Heart left ventricle (tissue), 13 donors: ENCODE measurements around the gene DGKE.

Experiments used
- POLR2A ChIP-seq, 2 donors: fragments of 450-650 bp; IDR thresholded peaks; one replicate each; pipeline ENCODE4 v1.6.1; 2017; ENCODE audit warnings: antibody characterized with exemption in 2 of 2, mild to moderate bottlenecking in 2 of 2, moderate library complexity in 2 of 2
- TF ChIP-seq, protein P1 (sequence below), 12 donors: fragments of 200-600 bp; sonication (generic) in 4 of 12; IDR thresholded peaks; one replicate each; pipeline versions ENCODE4 v1.5.0 to v1.8.0; 2018 to 2022; ENCODE audit warnings: antibody characterized with exemption in 12 of 12, mild to moderate bottlenecking in 5 of 12
- donor health status: ischemic (EF 13 %, LVEDD 7.1; RV severe dilation, severe dysfunction).
- donor health status: DM: no; HTN: yes; CAD: no.
- donor health status: DM: no; HTN: no; CAD: no.
- donor health status: ischemic (EF 25% LVEDD 6.9; RV normal size, moderate dysfunction).
- donor health status: ischemic (EF 25% LVEDD 5.7; RV mildly dilated, moderate dysfunction).
- donor health status: ischemic (EF 35%, LVEDD 5.7; RV mildly dilated, moderate dysfunction).
- donor health status: nonischemic (EF 11% LVEDD 7.7; RV severe dilation, severe dysfunction).
- donor health status: DM: yes; HTN: yes; CAD: no.
- donor health status: PGD.
- donor health status: ischemic (EF 29% LVEDD 5.4; RV normal size, mild dysfunction).
- donor health status: nonischemic (EF 23%, LVEDD 6.1; RV moderate dilation, normal function).

DNA sequence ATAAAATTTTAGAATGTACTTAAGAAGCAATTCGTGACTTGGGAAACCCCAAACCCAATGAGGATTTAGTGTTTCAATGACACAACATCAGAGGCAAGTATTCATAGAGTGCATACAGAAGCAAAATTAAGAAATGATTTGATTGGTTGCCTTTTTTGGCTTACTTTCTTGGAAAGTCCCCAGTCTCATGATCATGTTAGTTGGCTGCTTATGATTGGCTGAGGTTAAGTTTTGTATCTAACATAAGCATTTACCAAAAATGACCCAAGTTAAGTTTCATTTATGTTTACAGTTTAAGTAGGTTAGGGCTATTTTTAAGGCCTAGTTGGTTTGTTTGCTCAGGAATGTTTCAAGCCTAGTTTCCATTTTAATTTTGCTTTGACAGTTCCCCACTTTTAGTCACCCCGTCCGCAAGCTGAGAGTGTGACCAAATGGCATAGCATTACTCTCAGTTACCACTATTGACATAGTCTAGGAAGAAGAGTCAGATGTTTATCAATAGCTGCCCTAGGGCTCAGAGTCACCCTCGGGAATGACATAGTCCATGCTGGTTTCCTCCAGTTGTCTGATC lies 36.2 kb downstream of the DGKE start:
- TF ChIP-seq, protein P1, sequence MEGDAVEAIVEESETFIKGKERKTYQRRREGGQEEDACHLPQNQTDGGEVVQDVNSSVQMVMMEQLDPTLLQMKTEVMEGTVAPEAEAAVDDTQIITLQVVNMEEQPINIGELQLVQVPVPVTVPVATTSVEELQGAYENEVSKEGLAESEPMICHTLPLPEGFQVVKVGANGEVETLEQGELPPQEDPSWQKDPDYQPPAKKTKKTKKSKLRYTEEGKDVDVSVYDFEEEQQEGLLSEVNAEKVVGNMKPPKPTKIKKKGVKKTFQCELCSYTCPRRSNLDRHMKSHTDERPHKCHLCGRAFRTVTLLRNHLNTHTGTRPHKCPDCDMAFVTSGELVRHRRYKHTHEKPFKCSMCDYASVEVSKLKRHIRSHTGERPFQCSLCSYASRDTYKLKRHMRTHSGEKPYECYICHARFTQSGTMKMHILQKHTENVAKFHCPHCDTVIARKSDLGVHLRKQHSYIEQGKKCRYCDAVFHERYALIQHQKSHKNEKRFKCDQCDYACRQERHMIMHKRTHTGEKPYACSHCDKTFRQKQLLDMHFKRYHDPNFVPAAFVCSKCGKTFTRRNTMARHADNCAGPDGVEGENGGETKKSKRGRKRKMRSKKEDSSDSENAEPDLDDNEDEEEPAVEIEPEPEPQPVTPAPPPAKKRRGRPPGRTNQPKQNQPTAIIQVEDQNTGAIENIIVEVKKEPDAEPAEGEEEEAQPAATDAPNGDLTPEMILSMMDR (IDR thresholded peaks at IDR 0.05): no peak
- TF ChIP-seq POLR2A (IDR thresholded peaks at IDR 0.05): no peak
